ENCODE results near the gene KRTAP5-3. TPM values are rescaled to one million over a fixed set of nuclear protein-coding genes. Genes with fewer than 3 reads are reported as not detected.

KRTAP5-3 gene
- total RNA-seq, 6 experiments from 2014 or later = not detected

GRCh38 chr11:1559111-1559951 is 48.9 kb downstream of the KRTAP5-3 start:
- WGBS (ENCODE audit: insufficient coverage, low coverage, low lambda C conversion rate, missing lambda C conversion rate) = 14% methylated on average over 7 of the region's 29 CpGs
- ATAC-seq = peak; percentile 87 to 92 (median 90)
- H3K4me1 ChIP-seq = peaks cover 0 to 18% (median 7%) of the 10 kb centered on the region in 4 donors

GRCh38 chr11:1558775-1559110 is 49.5 kb downstream of the KRTAP5-3 start:
- Histone ChIP-seq H3K27me3 (no peaks in the 10 kb centered on the region), H3K27ac (peak overlapping the region; percentile 51 to 74 (median 67)), H3K9me3 (no peaks in the 10 kb centered on the region), H3K4me3 (peak overlapping the region in 2 of 3 donors; percentile 9 to 31), H3K4me1 (peaks cover 0 to 18% (median 7%) of the 10 kb centered on the region in 4 donors), H3K36me3 (no peaks in the 10 kb centered on the region)
- intact Hi-C loops (cut with DNase I) = no loop called here
- ATAC-seq = peak in 1 of 4 donors; percentile 3
- no peak for TF ChIP-seq CTCF (IDR thresholded peaks at IDR 0.05)
- TF ChIP-seq POLR2A (IDR thresholded peaks at IDR 0.05) = no peak
- WGBS (ENCODE audit: insufficient coverage, low coverage, low lambda C conversion rate, missing lambda C conversion rate) = 26% methylated on average over 8 of the region's 12 CpGs
- no peak for DNase-seq

More at GRCh38 chr11:1559111-1559951, 48.9 kb downstream of the KRTAP5-3 start:
- TF ChIP-seq CTCF (IDR thresholded peaks at IDR 0.05) = no peak
- peak; percentile 80 for TF ChIP-seq POLR2A (IDR thresholded peaks at IDR 0.05)
- intact Hi-C loops (cut with DNase I) = no loop called here
- peak; percentile 95 to 98 (median 97) for DNase-seq
- Histone ChIP-seq H3K27me3 (no peaks in the 10 kb centered on the region), H3K36me3 (no peaks in the 10 kb centered on the region), H3K4me3 (peak overlapping the region; percentile 9 to 31 (median 25)), H3K9me3 (no peaks in the 10 kb centered on the region), H3K27ac (peak overlapping the region; percentile 51 to 74 (median 67))

GRCh38 chr11:1557904-1558774 is 50.1 kb downstream of the KRTAP5-3 start:
- no peaks in the 10 kb centered on the region for H3K9me3 ChIP-seq
- 43% methylated on average over 2 of the region's 29 CpGs for WGBS (ENCODE audit: insufficient coverage, low coverage, low lambda C conversion rate, missing lambda C conversion rate)
- intact Hi-C loops (cut with DNase I) = no loop called here
- peak overlapping the region in 2 of 3 donors; percentile 9 to 31 for H3K4me3 ChIP-seq
- peak overlapping the region in 2 of 3 donors; percentile 67 to 74 for H3K27ac ChIP-seq
- H3K36me3 ChIP-seq = no peaks in the 10 kb centered on the region
- no peaks in the 10 kb centered on the region for H3K27me3 ChIP-seq
- H3K4me1 ChIP-seq = peaks cover 0 to 18% (median 7%) of the 10 kb centered on the region in 4 donors
- ATAC-seq = peak in 3 of 4 donors; percentile 35 to 40 (median 39)
- peak in 2 of 3 donors; percentile 72 to 73 for DNase-seq
- TF ChIP-seq CTCF (IDR thresholded peaks at IDR 0.05) = no peak
- TF ChIP-seq POLR2A (IDR thresholded peaks at IDR 0.05) = no peak

Other genes with a start within 250 kb of the KRTAP5-3 start
- under 1 TPM in 2 of 6 experiments, not detected in 4; 0.12 to 0.49 TPM for gene BRSK2, start 218.5 kb downstream of the KRTAP5-3 start, total RNA-seq
- gene MOB2, start 121.7 kb downstream of the KRTAP5-3 start, total RNA-seq = 10 to 100 TPM in 5 of 6 experiments, 1 to 10 TPM in 1; 8.5 to 17.0 (median 14.1) TPM
- gene DUSP8, start 36.2 kb downstream of the KRTAP5-3 start, total RNA-seq = 10 to 100 TPM in 2 of 6 experiments, 1 to 10 TPM in 2, under 1 TPM in 2; 0.22 to 13.7 (median 4.4) TPM
- gene KRTAP5-1, start 23.2 kb downstream of the KRTAP5-3 start, total RNA-seq = not detected
- not detected for gene KRTAP5-2, start 10.2 kb downstream of the KRTAP5-3 start, total RNA-seq
- not detected for gene KRTAP5-4, start 13.7 kb upstream of the KRTAP5-3 start, total RNA-seq
- gene KRTAP5-5, start 21.3 kb upstream of the KRTAP5-3 start, total RNA-seq = not detected
- 1 to 10 TPM in 3 of 6 experiments, under 1 TPM in 2, not detected in 1; 0.79 to 1.5 (median 1.2) TPM for gene KRTAP5-6, start 88.7 kb upstream of the KRTAP5-3 start, total RNA-seq
- gene IFITM10, start 142.1 kb upstream of the KRTAP5-3 start, total RNA-seq = 10 to 100 TPM in 1 of 6 experiments, 1 to 10 TPM in 5; 1.3 to 11.4 (median 6.7) TPM
- 1,000 to 10,000 TPM in 3 of 6 experiments, 100 to 1,000 TPM in 3; 515 to 1,549 (median 1,009) TPM for gene CTSD, start 155.5 kb upstream of the KRTAP5-3 start, total RNA-seq
- under 1 TPM in 1 of 6 experiments, not detected in 5; 0.68 TPM for gene SYT8, start 226.5 kb upstream of the KRTAP5-3 start, total RNA-seq
- 1 to 10 TPM in 2 of 6 experiments, under 1 TPM in 1, not detected in 3; 0.31 to 1.9 (median 1.1) TPM for gene TNNI2, start 230.5 kb upstream of the KRTAP5-3 start, total RNA-seq
- gene LSP1, start 244.6 kb upstream of the KRTAP5-3 start, total RNA-seq = 10 to 100 TPM in 3 of 6 experiments, 1 to 10 TPM in 3; 2.3 to 20.6 (median 8.8) TPM